GM19351 (cell line): ENCODE data around the gene TAF11L2.
"Not testable (repeated sequence)": the region's sequence is repeated elsewhere in the genome, so short reads cannot be mapped to it uniquely, and the experiment has no call there.

Experiments
- ATAC-seq: cut with Tn5 transposase; IDR thresholded peaks from one replicate; pipeline ENCODE4 v1.9.1; 2021; ENCODE audit warnings: mild to moderate bottlenecking, moderate library complexity; ENCODE audit not compliant: unreplicated experiment

The TAF11L2 gene

DNA sequence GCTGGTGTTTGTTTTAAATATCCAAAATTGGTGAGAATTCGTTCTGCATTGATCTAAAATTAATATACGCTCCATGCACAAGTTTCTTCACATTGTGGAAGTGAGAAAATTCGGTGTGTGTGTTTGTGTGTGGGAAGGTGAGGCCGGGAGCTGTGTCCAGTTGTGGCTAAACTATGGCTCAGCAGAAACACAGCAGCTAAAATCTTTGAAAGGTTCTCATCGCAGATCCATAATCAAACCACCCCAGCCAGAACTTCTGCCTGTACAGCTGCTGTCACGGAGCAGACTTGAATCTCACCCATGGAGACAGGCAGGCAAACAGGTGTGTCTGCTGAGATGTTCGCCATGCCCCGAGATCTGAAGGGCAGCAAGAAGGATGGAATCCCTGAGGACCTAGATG lies at the start of gene TAF11L2:
TAF11L2 (plus strand) TSS at position 301 of the 400 bp plus-strand sequence.
- ATAC-seq, result not testable (repeated sequence)

DNA sequence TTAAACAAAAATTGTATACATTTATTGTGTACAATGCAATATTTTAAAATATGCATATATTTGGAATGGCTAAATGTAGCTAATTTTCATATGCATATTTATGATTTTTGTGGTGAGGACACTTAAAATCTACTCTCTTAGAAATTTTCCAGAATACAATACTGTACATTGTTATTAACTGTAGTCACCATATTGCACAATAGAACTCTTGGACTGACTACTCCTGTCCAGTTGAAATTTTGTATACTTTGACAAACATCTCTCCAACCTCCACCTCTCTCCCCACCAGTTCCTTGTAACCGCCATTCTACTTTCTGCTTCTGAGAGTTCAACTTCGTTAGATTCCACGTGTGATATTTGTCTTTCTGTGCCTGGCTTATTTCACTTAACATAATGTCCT lies 49.2 kb upstream of the TAF11L2 start:
- ATAC-seq, result no peak

DNA sequence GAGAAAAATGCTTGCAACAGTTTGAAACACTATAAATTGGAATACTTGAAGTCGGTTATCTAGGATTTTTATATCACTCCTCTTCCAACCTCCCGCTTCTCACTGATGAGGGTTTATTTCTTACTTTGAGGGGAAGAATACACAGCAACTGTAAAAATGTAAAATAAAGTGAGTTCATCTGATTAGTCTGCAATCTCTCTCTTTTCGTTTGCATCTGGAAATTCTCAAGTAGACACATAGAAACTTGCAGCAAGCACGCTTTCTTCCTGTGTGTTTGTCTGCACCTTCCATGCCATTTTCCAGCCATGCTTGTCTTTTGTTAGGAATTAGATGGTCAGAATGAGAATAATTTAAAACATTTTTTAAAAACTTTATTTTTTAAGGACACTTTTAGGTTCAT lies 45.1 kb upstream of the TAF11L2 start:
- no peak for ATAC-seq

GRCh38 chr5:17455942-17456341 lies 42.1 kb upstream of the TAF11L2 start:
- no peak for ATAC-seq

DNA sequence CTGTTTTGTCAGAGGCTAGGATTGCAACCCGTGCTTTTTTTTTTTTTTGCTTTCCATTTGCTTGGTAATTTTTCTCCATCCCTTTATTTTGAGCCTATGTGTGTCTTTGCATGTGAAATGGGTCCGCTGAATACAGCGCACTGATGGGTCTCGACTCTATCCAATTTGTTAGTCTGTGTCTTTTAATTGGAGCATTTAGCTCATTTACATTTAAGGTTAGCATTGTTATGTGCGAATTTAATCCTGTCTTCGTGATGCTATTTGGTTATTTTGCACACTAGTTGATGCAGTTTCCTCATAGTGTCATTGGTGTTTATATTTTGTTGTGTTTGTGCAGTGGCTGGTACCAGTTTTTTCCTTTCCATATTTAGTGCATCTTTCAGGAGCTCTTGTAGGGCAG lies 36.2 kb upstream of the TAF11L2 start:
- no peak for ATAC-seq

- ATAC-seq, result no peak
Observed at GRCh38 chr5:17463653-17464052, 34.4 kb upstream of the TAF11L2 start.

DNA sequence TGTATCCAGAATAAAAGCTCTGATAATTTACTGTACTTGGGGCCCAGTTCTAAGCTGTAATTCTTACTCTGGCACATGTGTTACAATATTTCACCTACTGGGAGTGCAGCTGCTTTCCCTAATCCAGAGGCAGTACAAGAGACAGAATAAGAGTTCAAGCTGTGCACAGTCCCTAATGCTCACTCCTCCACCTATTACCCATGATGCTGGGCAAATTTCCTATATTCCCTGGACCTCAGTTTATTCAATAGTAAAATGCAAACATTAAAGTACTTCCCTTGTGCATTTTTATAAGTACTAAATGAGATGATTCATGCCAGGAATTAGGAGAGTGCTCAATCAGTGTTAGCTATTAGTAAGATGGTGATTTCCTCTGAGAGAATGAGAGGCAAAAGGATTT lies 28.0 kb upstream of the TAF11L2 start:
- no peak for ATAC-seq

DNA sequence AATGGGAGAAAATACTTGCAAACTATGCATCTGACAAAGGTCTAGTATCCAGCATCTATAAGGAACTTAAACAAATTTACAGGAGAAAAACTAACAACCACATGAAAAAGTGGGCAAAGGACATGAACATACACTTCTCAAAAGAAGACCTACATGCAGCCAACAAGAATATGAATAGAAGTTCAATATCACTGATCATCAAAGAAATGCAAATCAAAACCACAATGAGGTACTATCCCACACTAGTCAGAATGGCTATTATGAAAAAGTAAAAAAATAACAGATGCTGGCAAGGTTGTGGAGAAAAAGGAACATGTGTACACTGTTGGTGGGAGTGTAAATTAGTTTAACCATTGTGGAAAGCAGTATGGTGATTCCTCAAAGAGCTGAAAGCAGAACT lies 23.0 kb upstream of the TAF11L2 start:
- peak; percentile 79 for ATAC-seq

- no peak for ATAC-seq
Observed at GRCh38 chr5:17477043-17477442, 21.0 kb upstream of the TAF11L2 start.

DNA sequence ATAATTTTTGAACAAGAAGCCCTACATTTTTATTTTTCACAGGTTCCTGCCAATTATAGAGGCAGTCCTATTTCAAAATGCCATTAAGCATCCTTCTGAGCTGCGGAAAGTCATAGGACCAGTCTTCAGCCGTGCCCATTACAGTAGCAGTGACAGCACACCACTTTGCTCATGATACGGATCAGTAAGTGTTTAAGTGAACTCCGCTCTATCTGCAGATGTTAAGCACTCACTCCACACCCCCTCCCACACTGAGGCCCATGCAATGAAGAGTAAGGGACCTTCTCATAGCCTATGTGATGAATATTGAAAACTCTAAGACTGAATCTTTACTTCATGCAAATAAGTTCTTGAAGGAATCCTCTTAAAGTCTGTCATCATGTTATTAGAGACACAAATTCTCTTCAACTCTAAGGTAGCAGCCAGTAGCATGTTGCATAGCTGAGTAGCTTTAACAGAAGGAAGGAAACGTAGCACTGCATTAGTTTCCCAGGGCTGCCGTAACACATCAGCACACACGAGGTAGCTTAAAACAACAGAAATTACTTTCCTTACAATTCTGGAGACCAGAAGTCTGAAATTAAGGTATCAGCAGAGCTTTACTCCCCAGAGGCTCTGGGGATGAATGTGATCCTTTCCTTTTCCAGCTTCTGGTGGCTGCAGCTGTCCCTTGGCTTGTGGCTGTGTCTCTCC lies 20.3 kb upstream of the TAF11L2 start:
- ATAC-seq, result no peak

GRCh38 chr5:17481378-17481777 lies 16.7 kb upstream of the TAF11L2 start:
- ATAC-seq, result no peak

DNA sequence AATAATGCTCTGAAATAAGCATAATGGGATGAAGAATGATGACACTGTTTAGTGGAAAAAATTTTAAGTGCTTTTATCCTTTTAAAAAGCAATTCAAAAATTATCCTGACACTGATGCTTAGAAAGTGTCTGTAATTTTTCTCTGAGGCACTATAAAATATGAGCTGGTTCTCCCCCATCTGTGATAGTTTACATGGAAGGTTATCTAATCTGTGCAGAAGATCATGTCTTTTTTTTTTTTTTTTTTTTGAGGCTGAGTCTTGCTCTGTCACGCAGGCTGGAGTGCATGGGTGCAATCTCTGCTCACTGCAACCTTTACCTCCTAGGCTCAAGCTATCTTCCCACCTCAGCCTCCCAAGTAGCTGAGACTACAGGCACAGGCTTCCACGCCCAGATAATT lies 15.2 kb upstream of the TAF11L2 start:
- no peak for ATAC-seq

- not testable (repeated sequence) for ATAC-seq
Observed at GRCh38 chr5:17486464-17487173, 11.4 kb upstream of the TAF11L2 start.

GRCh38 chr5:17487174-17487512 lies 10.9 kb upstream of the TAF11L2 start:
- ATAC-seq, result no peak

- ATAC-seq, result not testable (repeated sequence)
Observed at GRCh38 chr5:17491257-17491656, 6.8 kb upstream of the TAF11L2 start.

GRCh38 chr5:17492770-17493169 lies 5.3 kb upstream of the TAF11L2 start:
- no peak for ATAC-seq

GRCh38 chr5:17497446-17497845 lies 585 bp upstream of the TAF11L2 start:
- no peak for ATAC-seq

DNA sequence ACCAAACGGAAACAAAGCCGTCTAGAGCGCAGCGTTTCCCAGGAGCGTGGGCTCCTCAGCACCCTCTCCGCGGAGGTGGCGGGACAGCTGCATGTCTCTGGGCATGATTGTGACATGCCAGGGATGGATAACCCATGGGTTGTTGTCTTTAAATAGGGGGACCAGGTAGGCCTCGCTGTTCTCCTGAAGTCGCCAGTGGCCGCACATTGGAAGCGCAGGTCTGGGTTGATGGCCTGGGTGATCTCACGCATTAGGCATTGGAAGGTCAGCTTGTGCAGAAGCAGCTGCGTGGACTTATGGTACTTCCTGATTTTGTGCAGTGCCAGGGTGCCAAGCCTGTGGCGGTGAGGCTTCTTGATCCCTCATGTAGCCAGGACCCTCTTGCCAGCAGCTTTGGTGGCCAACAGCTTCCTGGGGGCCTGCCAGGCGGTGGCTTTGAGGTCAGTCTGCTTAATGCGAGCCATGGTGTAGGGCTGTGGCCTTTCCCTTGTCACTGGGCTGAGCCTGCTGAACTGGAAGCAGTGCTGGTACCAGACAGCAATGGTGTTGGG lies 13.8 kb downstream of the TAF11L2 start:
- no peak for ATAC-seq

DNA sequence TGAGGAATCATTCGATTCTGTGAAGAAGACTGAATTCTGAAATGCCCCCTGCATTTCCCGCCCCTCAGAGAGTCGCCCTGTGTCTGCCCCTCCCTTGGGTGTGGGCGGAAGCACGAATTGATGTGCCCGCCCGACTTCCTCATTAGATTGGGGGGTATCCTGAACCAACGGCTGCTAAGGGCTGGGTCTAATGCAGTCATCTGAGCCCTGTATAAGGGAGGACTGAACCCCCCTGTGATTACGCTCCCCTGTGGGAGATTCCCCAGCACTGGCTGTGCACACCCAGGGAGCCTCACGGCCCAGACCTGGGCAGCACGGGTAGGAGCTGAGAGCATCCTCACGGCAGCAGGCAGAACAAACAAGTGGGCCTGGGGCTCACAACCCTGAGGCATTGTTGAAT lies 19.5 kb downstream of the TAF11L2 start:
- not testable (repeated sequence) for ATAC-seq

DNA sequence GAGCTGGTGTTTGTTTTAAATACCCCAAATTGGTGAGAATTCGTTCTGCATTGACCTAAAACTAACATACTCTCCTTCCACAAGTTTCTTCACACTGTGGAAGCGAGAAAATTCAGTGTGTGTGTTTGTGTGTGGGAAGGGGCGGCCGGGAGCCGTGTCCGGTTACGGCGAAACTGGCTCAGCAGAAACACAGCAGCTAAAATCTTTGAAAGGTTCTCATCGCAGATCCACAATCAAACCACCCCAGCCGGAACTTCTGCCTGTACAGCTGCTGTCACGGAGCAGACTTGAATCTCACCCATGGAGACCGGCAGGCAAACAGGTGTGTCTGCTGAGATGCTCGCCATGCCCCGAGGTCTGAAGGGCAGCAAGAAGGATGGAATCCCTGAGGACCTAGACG lies 20.0 kb downstream of the TAF11L2 start, which contains the start of gene TAF11L3:
TAF11L3 (plus strand) TSS at position 301 of the 400 bp plus-strand sequence.
- not testable (repeated sequence) for ATAC-seq

- ATAC-seq, result not testable (repeated sequence)
Observed at GRCh38 chr5:17519508-17519907, 21.5 kb downstream of the TAF11L2 start.

DNA sequence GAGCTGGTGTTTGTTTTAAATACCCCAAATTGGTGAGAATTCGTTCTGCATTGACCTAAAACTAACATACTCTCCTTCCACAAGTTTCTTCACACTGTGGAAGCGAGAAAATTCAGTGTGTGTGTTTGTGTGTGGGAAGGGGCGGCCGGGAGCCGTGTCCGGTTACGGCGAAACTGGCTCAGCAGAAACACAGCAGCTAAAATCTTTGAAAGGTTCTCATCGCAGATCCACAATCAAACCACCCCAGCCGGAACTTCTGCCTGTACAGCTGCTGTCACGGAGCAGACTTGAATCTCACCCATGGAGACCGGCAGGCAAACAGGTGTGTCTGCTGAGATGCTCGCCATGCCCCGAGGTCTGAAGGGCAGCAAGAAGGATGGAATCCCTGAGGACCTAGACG lies 23.5 kb downstream of the TAF11L2 start, which contains the start of gene TAF11L4:
TAF11L4 (plus strand) TSS at position 301 of the 400 bp plus-strand sequence.
- not testable (repeated sequence) for ATAC-seq
